ENCODE results near the gene BTNL2. TPM values are rescaled to one million over a fixed set of nuclear protein-coding genes. Genes with fewer than 3 reads are reported as not detected.

Gene BTNL2
- total RNA-seq, 2 experiments from 2014 or later = not detected

DNA sequence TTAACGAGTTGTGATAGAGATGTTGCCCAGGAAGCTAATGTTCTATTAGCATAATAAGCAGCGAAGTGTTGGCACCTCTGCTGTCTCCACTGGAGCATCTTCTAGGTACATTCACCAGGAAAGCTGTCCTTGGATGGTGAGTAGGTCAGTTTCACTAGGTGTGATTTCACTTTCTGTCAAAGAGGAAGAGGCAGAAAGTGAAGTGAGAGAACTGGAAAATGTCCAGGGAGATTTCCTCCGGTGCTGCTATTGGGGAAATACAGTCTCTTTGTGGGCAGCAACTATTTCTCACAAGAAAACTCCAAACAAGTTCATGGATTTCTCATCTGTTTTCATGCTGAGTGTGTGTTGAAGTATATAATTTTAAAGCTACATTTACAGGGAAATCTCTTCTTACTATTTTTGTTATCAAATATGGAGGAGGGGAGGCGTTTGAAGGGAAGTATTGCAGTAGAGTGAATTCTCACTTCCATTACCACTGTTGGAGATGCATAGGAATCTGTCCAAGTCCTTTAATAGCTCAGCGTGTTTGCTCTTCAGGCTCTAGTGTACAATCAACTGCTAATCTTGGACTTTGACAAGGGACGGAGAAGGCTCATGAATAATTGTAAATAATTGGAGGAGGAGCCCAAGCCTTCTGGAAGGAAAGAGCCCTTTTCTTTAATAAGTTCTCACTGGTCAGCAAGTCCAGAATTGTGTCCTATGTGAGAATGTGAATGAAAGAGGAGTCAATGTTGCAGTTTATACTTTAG lies 19.2 kb downstream of the BTNL2 start:
- ChIA-PET POLR2A (interaction anchor here (0.7 to 1.3 kb wide), 2 partner anchors 135 to 592 kb away, joined by 3 to 4 read pairs; no protein-coding TSS in a partner anchor), CTCF (interaction anchor here (1.5 kb wide), 1 partner anchor 11 kb away, joined by 4 read pairs; no protein-coding TSS in a partner anchor)
- intact Hi-C loops (cut with micrococcal nuclease) = no loop called here
- H3K4me3 Mint-ChIP-seq = no peak overlapping the region
- ATAC-seq (no peak), DNase-seq (no peak)
- H3K36me3 Mint-ChIP-seq (ENCODE audit: low read depth) = no peaks in the 10 kb centered on the region
- H3K9me3 Mint-ChIP-seq = no peaks in the 10 kb centered on the region
- TF ChIP-seq, protein P1, sequence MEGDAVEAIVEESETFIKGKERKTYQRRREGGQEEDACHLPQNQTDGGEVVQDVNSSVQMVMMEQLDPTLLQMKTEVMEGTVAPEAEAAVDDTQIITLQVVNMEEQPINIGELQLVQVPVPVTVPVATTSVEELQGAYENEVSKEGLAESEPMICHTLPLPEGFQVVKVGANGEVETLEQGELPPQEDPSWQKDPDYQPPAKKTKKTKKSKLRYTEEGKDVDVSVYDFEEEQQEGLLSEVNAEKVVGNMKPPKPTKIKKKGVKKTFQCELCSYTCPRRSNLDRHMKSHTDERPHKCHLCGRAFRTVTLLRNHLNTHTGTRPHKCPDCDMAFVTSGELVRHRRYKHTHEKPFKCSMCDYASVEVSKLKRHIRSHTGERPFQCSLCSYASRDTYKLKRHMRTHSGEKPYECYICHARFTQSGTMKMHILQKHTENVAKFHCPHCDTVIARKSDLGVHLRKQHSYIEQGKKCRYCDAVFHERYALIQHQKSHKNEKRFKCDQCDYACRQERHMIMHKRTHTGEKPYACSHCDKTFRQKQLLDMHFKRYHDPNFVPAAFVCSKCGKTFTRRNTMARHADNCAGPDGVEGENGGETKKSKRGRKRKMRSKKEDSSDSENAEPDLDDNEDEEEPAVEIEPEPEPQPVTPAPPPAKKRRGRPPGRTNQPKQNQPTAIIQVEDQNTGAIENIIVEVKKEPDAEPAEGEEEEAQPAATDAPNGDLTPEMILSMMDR (IDR thresholded peaks at IDR 0.05) = no peak
- no peak overlapping the region for H3K27ac Mint-ChIP-seq
- no peaks in the 10 kb centered on the region for H3K4me1 Mint-ChIP-seq (ENCODE audit: low read depth)
- H3K27me3 Mint-ChIP-seq = peaks cover 12% of the 10 kb centered on the region

DNA sequence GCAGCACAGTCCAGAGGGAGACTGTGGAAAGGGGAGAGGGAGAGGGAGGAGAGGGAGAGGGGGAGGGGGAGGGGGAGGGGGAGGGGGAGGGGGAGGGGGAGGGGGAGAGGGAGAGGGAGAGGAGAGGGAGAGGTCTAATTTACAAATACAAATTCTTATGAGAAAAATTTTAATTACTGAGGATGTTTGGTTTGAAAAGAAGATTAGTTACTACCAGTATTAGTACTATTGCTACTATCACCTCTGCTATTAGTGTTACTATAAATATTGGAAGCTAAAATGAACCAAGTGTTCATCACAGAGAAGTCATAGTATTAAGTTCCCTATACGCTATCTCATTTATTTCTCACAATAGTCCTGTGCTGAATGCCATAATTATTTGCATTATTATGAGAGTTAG lies 20.9 kb downstream of the BTNL2 start:
- ChIA-PET POLR2A (interaction anchor here (0.6 kb wide), 1 partner anchor 181 kb away, joined by 3 read pairs; no protein-coding TSS in a partner anchor), CTCF (no interaction called here)
- Mint-ChIP-seq H3K4me3 (no peak overlapping the region), H3K27ac (no peak overlapping the region), H3K36me3 (ENCODE audit: low read depth) (no peaks in the 10 kb centered on the region), H3K9me3 (no peaks in the 10 kb centered on the region), H3K4me1 (ENCODE audit: low read depth) (no peaks in the 10 kb centered on the region), H3K27me3 (peaks cover 11% of the 10 kb centered on the region)
- no peak for DNase-seq
- intact Hi-C loops (cut with micrococcal nuclease) = no loop called here
- TF ChIP-seq, protein P1 (IDR thresholded peaks at IDR 0.05) = no peak
- ATAC-seq = no peak

DNA sequence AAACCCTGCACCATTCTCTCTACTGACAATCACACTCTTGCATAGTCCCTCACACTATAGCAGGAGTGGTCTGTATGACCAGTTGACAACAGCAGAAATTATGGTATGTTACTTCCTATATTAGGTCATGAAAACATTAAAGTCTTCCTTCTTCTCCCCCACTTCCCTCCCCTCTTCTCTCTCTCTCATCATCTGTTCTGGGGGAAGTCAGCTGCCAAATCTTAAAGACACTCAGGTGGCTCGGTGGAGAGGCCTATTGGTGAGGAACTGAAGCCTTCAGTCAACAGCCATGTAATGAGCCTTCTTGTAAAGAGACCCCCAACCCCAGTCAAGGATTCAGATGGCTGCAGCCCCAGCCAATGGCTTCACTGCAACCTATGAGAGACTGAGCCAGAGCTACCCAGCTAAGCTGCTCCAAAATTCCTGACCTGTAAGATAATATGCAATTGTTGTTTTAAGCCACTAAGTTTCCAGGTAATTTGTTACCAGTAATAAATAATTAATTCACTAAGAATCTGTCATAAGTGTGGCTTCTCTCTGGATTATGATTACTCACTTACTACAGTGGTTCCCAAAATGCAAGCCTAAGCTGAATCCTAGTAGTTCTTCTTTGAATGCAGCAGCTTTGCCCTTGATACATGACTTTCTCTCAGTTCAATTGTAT lies 24.1 kb downstream of the BTNL2 start:
- Mint-ChIP-seq H3K36me3 (ENCODE audit: low read depth) (no peaks in the 10 kb centered on the region), H3K9me3 (no peaks in the 10 kb centered on the region), H3K4me3 (no peak overlapping the region), H3K27ac (no peak overlapping the region), H3K4me1 (ENCODE audit: low read depth) (no peaks in the 10 kb centered on the region), H3K27me3 (peaks cover 6% of the 10 kb centered on the region)
- intact Hi-C loops (cut with micrococcal nuclease) = no loop called here
- ATAC-seq (no peak), DNase-seq (no peak)
- TF ChIP-seq, protein P1 (IDR thresholded peaks at IDR 0.05) = no peak
- POLR2A ChIA-PET = interaction anchor here (0.6 kb wide), 1 partner anchor 129 kb away, joined by 3 read pairs; no protein-coding TSS in a partner anchor
- CTCF ChIA-PET = interaction anchor here (1.2 to 1.6 kb wide), 2 partner anchors 31 to 403 kb away, joined by 4 read pairs; no protein-coding TSS in a partner anchor

DNA sequence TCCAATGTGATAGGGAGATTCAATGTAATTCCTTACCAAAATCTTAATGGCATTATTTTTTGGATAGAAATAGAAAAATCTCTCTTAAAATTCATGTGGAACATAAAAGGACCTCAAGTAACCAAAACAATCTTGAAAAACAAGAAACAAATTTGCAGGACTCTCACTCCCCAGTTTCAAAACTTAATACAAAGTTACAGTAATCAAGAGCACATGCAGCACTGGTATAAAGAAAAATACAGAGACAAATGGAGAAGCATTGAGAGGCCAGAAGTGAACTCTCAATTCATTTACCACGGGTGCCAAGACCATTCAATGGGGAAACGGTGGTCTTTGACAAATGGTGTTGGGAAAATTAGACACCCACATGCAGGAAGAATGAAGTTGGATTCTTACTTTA lies 27.4 kb downstream of the BTNL2 start:
- no peak for DNase-seq
- intact Hi-C loops (cut with micrococcal nuclease) = no loop called here
- H3K27me3 Mint-ChIP-seq = peaks cover 8% of the 10 kb centered on the region
- no peaks in the 10 kb centered on the region for H3K36me3 Mint-ChIP-seq (ENCODE audit: low read depth)
- POLR2A ChIA-PET = no interaction called here
- TF ChIP-seq, protein P1 (IDR thresholded peaks at IDR 0.05) = no peak
- H3K4me1 Mint-ChIP-seq (ENCODE audit: low read depth) = no peaks in the 10 kb centered on the region
- CTCF ChIA-PET = no interaction called here
- ATAC-seq = no peak
- no peaks in the 10 kb centered on the region for H3K9me3 Mint-ChIP-seq
- no peak overlapping the region for H3K4me3 Mint-ChIP-seq
- no peak overlapping the region for H3K27ac Mint-ChIP-seq
